ENCODE results near the gene CD1E. TPM values are rescaled to one million over a fixed set of nuclear protein-coding genes. Genes with fewer than 3 reads are reported as not detected.

Gene CD1E
- total RNA-seq: not detected in 2 replicates

- DNase-seq (ENCODE audit: low read depth): no peak
- TF ChIP-seq CTCF (conservative IDR thresholded peaks at IDR 0.05; ENCODE audit: low read depth, low read length): no peak
- H3K4me3 ChIP-seq (ENCODE audit: low read depth, low read length): no peak within 1 kb of the TSS
Measured at GRCh38 chr1:158353303-158354075, at the start of gene CD1E. TSS of gene CD1E (plus strand) at chr1:158353894. CDS start at chr1:158353989, 95 bp downstream.

GRCh38 chr1:158310623-158311022, 43.1 kb upstream of the CD1E start:
- no peak overlapping the region for H3K4me3 ChIP-seq (ENCODE audit: low read depth, low read length)
- DNase-seq (ENCODE audit: low read depth): no peak
- TF ChIP-seq CTCF (conservative IDR thresholded peaks at IDR 0.05; ENCODE audit: low read depth, low read length): no peak

GRCh38 chr1:158311066-158311465, 42.6 kb upstream of the CD1E start:
- no peak for TF ChIP-seq CTCF (conservative IDR thresholded peaks at IDR 0.05; ENCODE audit: low read depth, low read length)
- no peak overlapping the region for H3K4me3 ChIP-seq (ENCODE audit: low read depth, low read length)
- DNase-seq (ENCODE audit: low read depth): no peak

- DNase-seq (ENCODE audit: low read depth): no peak
- no peak for TF ChIP-seq CTCF (conservative IDR thresholded peaks at IDR 0.05; ENCODE audit: low read depth, low read length)
- H3K4me3 ChIP-seq (ENCODE audit: low read depth, low read length): no peak overlapping the region
Measured at GRCh38 chr1:158323866-158324265, 29.8 kb upstream of the CD1E start.

- TF ChIP-seq CTCF (conservative IDR thresholded peaks at IDR 0.05; ENCODE audit: low read depth, low read length): no peak
- H3K4me3 ChIP-seq (ENCODE audit: low read depth, low read length): no peak overlapping the region
- DNase-seq (ENCODE audit: low read depth): no peak
Measured at GRCh38 chr1:158324395-158324794, 29.3 kb upstream of the CD1E start.

GRCh38 chr1:158327481-158327880, 26.2 kb upstream of the CD1E start:
- no peak for DNase-seq (ENCODE audit: low read depth)
- H3K4me3 ChIP-seq (ENCODE audit: low read depth, low read length): no peak overlapping the region
- no peak for TF ChIP-seq CTCF (conservative IDR thresholded peaks at IDR 0.05; ENCODE audit: low read depth, low read length)

- DNase-seq (ENCODE audit: low read depth): no peak
- H3K4me3 ChIP-seq (ENCODE audit: low read depth, low read length): no peak overlapping the region
- no peak for TF ChIP-seq CTCF (conservative IDR thresholded peaks at IDR 0.05; ENCODE audit: low read depth, low read length)
Measured at GRCh38 chr1:158328426-158328825, 25.3 kb upstream of the CD1E start.
